CD4-positive, alpha-beta memory T cell (primary cell): ENCODE measurements around the gene JCAD. TPM values are rescaled to one million over a fixed set of nuclear protein-coding genes. Genes with fewer than 3 reads are reported as not detected.

Experiments
- CTCF ChIA-PET: fragments of 350-600 bp; sonication (Branson Sonifier 250); formaldehyde crosslinking; loops from one replicate; lab custom pipeline; 2021; ENCODE audit warnings: inconsistent platforms; ENCODE audit not compliant: partially characterized antibody; lab: Charles Lee
- POLR2A ChIA-PET: fragments of 350-600 bp; sonication (Branson Sonifier 250); formaldehyde crosslinking; loops from one replicate; lab custom pipeline; 2021; ENCODE audit not compliant: partially characterized antibody; lab: Charles Lee
- DNase-seq, 5 donors: peaks; one replicate each; pipeline versions ENCODE4 v3.0.0 to v3.0.0-alpha.2; 2020 to 2022; ENCODE audit warnings: mixed read lengths in 1 of 5
- H3K27ac ChIP-seq: one replicate; pipeline ENCODE4 v1.7.0; 2013; ENCODE audit warnings: low read depth, low read length
- H3K27me3 ChIP-seq: 2 replicates; pipeline ENCODE4 v1.7.0; 2013; ENCODE audit warnings: mild to moderate bottlenecking, low read length, moderate library complexity; ENCODE audit not compliant: insufficient read depth
- H3K36me3 ChIP-seq: 2 replicates; pipeline ENCODE4 v1.7.0; 2013; ENCODE audit warnings: mild to moderate bottlenecking, low read length, moderate library complexity; ENCODE audit not compliant: insufficient read depth
- H3K4me1 ChIP-seq: 2 replicates; pipeline ENCODE4 v1.7.0; 2013; ENCODE audit warnings: mild to moderate bottlenecking, low read length, moderate library complexity; ENCODE audit not compliant: insufficient read depth
- H3K4me3 ChIP-seq, 2 donors: one replicate each; pipeline ENCODE4 v1.7.0; 2013; ENCODE audit warnings: low read length in 2 of 2, mild to moderate bottlenecking in 1 of 2
- H3K9me3 ChIP-seq, 2 donors: one replicate each; pipeline ENCODE4 v1.7.0; 2013; ENCODE audit warnings: low read length in 2 of 2, control low read depth in 1 of 2; ENCODE audit not compliant: control insufficient read depth in 1 of 2
- H3K27ac Mint-ChIP-seq, 7 donors: one replicate each; pipeline ENCODE4 v1.8.0; 2020 to 2021; ENCODE audit warnings: mixed read lengths in 7 of 7, mild to moderate bottlenecking in 6 of 7, inconsistent platforms in 3 of 7, moderate library complexity in 3 of 7
- H3K27me3 Mint-ChIP-seq, 2 donors: one replicate each; pipeline ENCODE4 v1.8.0; 2020 to 2021; ENCODE audit warnings: mixed read lengths in 2 of 2
- H3K36me3 Mint-ChIP-seq, 2 donors: one replicate each; pipeline ENCODE4 v1.8.0; 2020 to 2021; ENCODE audit warnings: mixed read lengths in 2 of 2, inconsistent platforms in 1 of 2, mild to moderate bottlenecking in 1 of 2
- H3K4me1 Mint-ChIP-seq, 4 donors: one replicate each; pipeline ENCODE4 v1.8.0; 2020 to 2021; ENCODE audit warnings: mixed read lengths in 4 of 4, mild to moderate bottlenecking in 1 of 4
- H3K4me3 Mint-ChIP-seq, 8 donors: one replicate each; pipeline ENCODE4 v1.8.0; 2020 to 2021; ENCODE audit warnings: mixed read lengths in 8 of 8, mild to moderate bottlenecking in 7 of 8, moderate library complexity in 6 of 8, inconsistent platforms in 3 of 8
- H3K9me3 Mint-ChIP-seq, 8 donors: one replicate each; pipeline ENCODE4 v1.8.0; 2020 to 2021; ENCODE audit warnings: mixed read lengths in 8 of 8, mild to moderate bottlenecking in 5 of 8, inconsistent platforms in 3 of 8, moderate library complexity in 1 of 8
- intact Hi-C: fragments of 100-400 bp; cut with micrococcal nuclease; formaldehyde crosslinking; loops from one replicate; pipeline ENCODE4 v1.15.1; 2023
- polyA plus RNA-seq, 2 donors: library from polyadenylated mRNA; unstranded; fragments of 300-500 nt; fragmentation: Illumina TruSeq; gene quantifications; one replicate each; pipeline ENCODE4 v1.2.3, GENCODE V29; 2021
- total RNA-seq, 2 experiments: library from RNA; stranded (reverse); gene quantifications; one replicate each; pipeline ENCODE4 v1.2.3, GENCODE V29; 2021

JCAD gene
- total and polyA plus RNA-seq, 4 experiments from 2014 or later: not detected

GRCh38 chr10:29966269-29966668, 93.1 kb downstream of the JCAD start:
- intact Hi-C loops: no loop called here
- DNase-seq: no peak
- POLR2A ChIA-PET: no interaction called here
- Histone ChIP-seq H3K27me3 (no peaks in the 10 kb centered on the region), H3K9me3 (no peaks in the 10 kb centered on the region), H3K27ac (no peak overlapping the region), H3K4me3 (no peak overlapping the region), H3K4me1 (no peaks in the 10 kb centered on the region), H3K36me3 (no peaks in the 10 kb centered on the region)
- Mint-ChIP-seq H3K4me1 (no peaks in the 10 kb centered on the region), H3K9me3 (no peaks in the 10 kb centered on the region), H3K27ac (no peak overlapping the region), H3K36me3 (no peaks in the 10 kb centered on the region), H3K4me3 (no peak overlapping the region), H3K27me3 (peaks cover 0 to 4% of the 10 kb centered on the region in 2 donors)
- CTCF ChIA-PET: no interaction called here
